H1 (cell line): ENCODE data around the gene WDR41. TPM values are rescaled to one million over a fixed set of nuclear protein-coding genes. Genes with fewer than 3 reads are reported as not detected.

Experiments used
- CTCF ChIA-PET: fragments of 300-600 bp; sonication (Branson Sonifier 250); formaldehyde crosslinking; loops from one replicate; lab custom pipeline; 2021; ENCODE audit not compliant: partially characterized antibody; lab: Charles Lee
- POLR2A ChIA-PET: fragments of 300-600 bp; sonication (Branson Sonifier 250); formaldehyde crosslinking; loops from one replicate; lab custom pipeline; 2021; ENCODE audit warnings: inconsistent platforms; ENCODE audit not compliant: partially characterized antibody; lab: Charles Lee
- DNase-seq, 2 experiments: peaks; one replicate each; pipeline versions ENCODE4 v3.0.0 to v3.0.0-alpha.2; 2010 to 2022; ENCODE audit warnings: low spot score in 2 of 2, low read depth in 1 of 2, mixed read lengths in 1 of 2
- FAIRE-seq: peaks from 2 replicates; lab custom pipeline; 2011; peaks lifted over from hg19 to GRCh38; lab: Jason Lieb, UNC
- H2AFZ ChIP-seq: 2 replicates; pipeline ENCODE4 v1.8.1; 2012; ENCODE audit warnings: low read length, inconsistent platforms
- H2AK5ac ChIP-seq: 2 replicates; pipeline ENCODE4 v1.6.1; 2013; ENCODE audit warnings: low read depth, low read length
- H2BK120ac ChIP-seq: replicated peaks from 2 replicates; pipeline ENCODE3; 2013; ENCODE audit warnings: low read depth, low read length, inconsistent platforms
- H2BK12ac ChIP-seq: 2 replicates; pipeline ENCODE4 v1.6.1; 2013; ENCODE audit warnings: low read depth, low read length
- H2BK15ac ChIP-seq: 2 replicates; pipeline ENCODE4 v1.6.1; 2013; ENCODE audit warnings: low read length
- H2BK20ac ChIP-seq: 2 replicates; pipeline ENCODE4 v1.6.1; 2013; ENCODE audit warnings: low read length
- H2BK5ac ChIP-seq: 2 replicates; pipeline ENCODE4 v1.6.1; 2013; ENCODE audit warnings: low read depth, low read length
- H3K14ac ChIP-seq: 2 replicates; pipeline ENCODE4 v1.6.1; 2013; ENCODE audit warnings: inconsistent platforms; ENCODE audit not compliant: insufficient read length
- H3K18ac ChIP-seq: 2 replicates; pipeline ENCODE4 v1.6.1; 2013; ENCODE audit warnings: low read length; ENCODE audit errors: extremely low read depth
- H3K23ac ChIP-seq: 2 replicates; pipeline ENCODE4 v1.6.1; 2013; ENCODE audit warnings: inconsistent platforms; ENCODE audit not compliant: insufficient read length
- H3K23me2 ChIP-seq: 2 replicates; pipeline ENCODE4 v1.6.1; 2013; ENCODE audit warnings: low read depth, low read length
- H3K27ac ChIP-seq: 2 replicates; pipeline ENCODE4 v1.6.1; 2011; ENCODE audit warnings: low read depth, low read length, inconsistent platforms
- H3K27me3 ChIP-seq, 4 experiments: replicated peaks in 1 of 4; 1 replicate in 1 of 4; 2 replicates in 3 of 4; pipeline versions ENCODE4 v1.6.1 to v1.8.1; 2011 to 2013; ENCODE audit warnings: low read length in 3 of 4, mild to moderate bottlenecking in 3 of 4, inconsistent platforms in 2 of 4, mixed read lengths in 2 of 4, moderate library complexity in 1 of 4; ENCODE audit not compliant: control insufficient read depth in 3 of 4, insufficient read depth in 3 of 4; ENCODE audit errors: extremely low read depth in 1 of 4
- H3K36me3 ChIP-seq, 4 experiments: 2 replicates each; pipeline versions ENCODE4 v1.6.1 to v1.8.1; 2011 to 2013; ENCODE audit warnings: mild to moderate bottlenecking in 4 of 4, low read length in 3 of 4, moderate library complexity in 2 of 4, control low read depth in 1 of 4, inconsistent platforms in 1 of 4; ENCODE audit not compliant: insufficient read depth in 4 of 4, control insufficient read depth in 2 of 4
- H3K4ac ChIP-seq: replicated peaks from 2 replicates; pipeline ENCODE3; 2013; ENCODE audit warnings: low read length, low read depth, mixed read lengths, inconsistent platforms; ENCODE audit not compliant: insufficient read length
- H3K4me1 ChIP-seq, 4 experiments: replicated peaks in 1 of 4; 1 replicate in 1 of 4; 2 replicates in 3 of 4; pipeline versions ENCODE4 v1.6.1 to v1.8.1; 2011 to 2013; ENCODE audit warnings: low read length in 3 of 4, inconsistent platforms in 2 of 4, mixed read lengths in 1 of 4; ENCODE audit not compliant: insufficient read depth in 4 of 4, control insufficient read depth in 3 of 4
- H3K4me2 ChIP-seq, 2 experiments: 2 replicates each; pipeline versions ENCODE4 v1.6.1 to v1.8.1; 2011 to 2013; ENCODE audit warnings: low read depth in 2 of 2, low read length in 2 of 2, control low read depth in 1 of 2, inconsistent platforms in 1 of 2, mild to moderate bottlenecking in 1 of 2; ENCODE audit not compliant: insufficient read depth in 1 of 2
- H3K4me3 ChIP-seq, 4 experiments: fragments of 200-600, 300-600 bp in 1 of 4; sonication (generic), shearing (Covaris generic), sonication (Bioruptor Twin) in 1 of 4; 2 replicates each; pipeline versions ENCODE4 v1.5.1 to v1.8.1; 2011 to 2016; ENCODE audit warnings: low read length in 4 of 4, low read depth in 3 of 4, control low read depth in 2 of 4, inconsistent platforms in 2 of 4, mild to moderate bottlenecking in 2 of 4, mixed read lengths in 1 of 4, moderate library complexity in 1 of 4; ENCODE audit not compliant: insufficient read depth in 2 of 4; ENCODE audit errors: extremely low read depth in 1 of 4
- H3K56ac ChIP-seq: replicated peaks from 2 replicates; pipeline ENCODE3; 2013; ENCODE audit warnings: low read depth, mild to moderate bottlenecking, mixed read lengths, low read length, inconsistent platforms; ENCODE audit not compliant: insufficient read length
- H3K79me1 ChIP-seq: 2 replicates; pipeline ENCODE4 v1.6.1; 2013; ENCODE audit warnings: low read depth, low read length, control low read depth
- H3K79me2 ChIP-seq, 2 experiments: 2 replicates each; pipeline versions ENCODE4 v1.6.1 to v1.8.1; 2012 to 2013; ENCODE audit warnings: low read length in 2 of 2, mild to moderate bottlenecking in 2 of 2, inconsistent platforms in 1 of 2; ENCODE audit not compliant: insufficient read depth in 2 of 2, control insufficient read depth in 1 of 2
- H3K9ac ChIP-seq, 4 experiments: replicated peaks in 1 of 4; 1 replicate in 1 of 4; 2 replicates in 3 of 4; pipeline versions ENCODE4 v1.6.1 to v1.8.1; 2011 to 2013; ENCODE audit warnings: low read depth in 3 of 4, low read length in 3 of 4, control low read depth in 2 of 4, mild to moderate bottlenecking in 2 of 4, moderate library complexity in 2 of 4, inconsistent platforms in 1 of 4; ENCODE audit errors: extremely low read depth in 1 of 4
- H3K9me3 ChIP-seq, 2 experiments: 2 replicates each; pipeline versions ENCODE4 v1.6.1 to v1.8.1; 2012 to 2013; ENCODE audit warnings: mild to moderate bottlenecking in 2 of 2, moderate library complexity in 2 of 2, control low read depth in 1 of 2, inconsistent platforms in 1 of 2, low read depth in 1 of 2, low read length in 1 of 2, mixed read lengths in 1 of 2; ENCODE audit not compliant: insufficient read depth in 2 of 2
- H4K20me1 ChIP-seq, 2 experiments: replicated peaks in 1 of 2; 2 replicates each; pipeline versions ENCODE3 to v1.8.1; 2011 to 2013; ENCODE audit warnings: inconsistent platforms in 2 of 2, low read length in 2 of 2, mild to moderate bottlenecking in 1 of 2; ENCODE audit not compliant: insufficient read depth in 2 of 2, control insufficient read depth in 1 of 2
- H4K5ac ChIP-seq: 2 replicates; pipeline ENCODE4 v1.6.1; 2013; ENCODE audit warnings: low read length, low read depth, mixed read lengths, inconsistent platforms; ENCODE audit not compliant: insufficient read length
- H4K8ac ChIP-seq: 2 replicates; pipeline ENCODE4 v1.8.0; 2013; ENCODE audit warnings: mild to moderate bottlenecking, moderate library complexity, low read length, inconsistent platforms; ENCODE audit not compliant: insufficient read depth; ENCODE audit errors: extremely low read depth
- H4K91ac ChIP-seq: replicated peaks from 2 replicates; pipeline ENCODE3; 2013; ENCODE audit warnings: low read length, mixed read lengths, inconsistent platforms; ENCODE audit not compliant: insufficient read length
- CEBPB ChIP-seq: IDR thresholded peaks from 2 replicates; pipeline ENCODE4 v1.6.1; 2012; ENCODE audit warnings: low read depth, low read length
- TCF12 ChIP-seq: IDR thresholded peaks from 2 replicates; pipeline ENCODE4 v1.6.1; 2011; ENCODE audit warnings: low read depth, mild to moderate bottlenecking, low read length
- WGBS, 2 experiments: shearing (Covaris generic) in 1 of 2; methylation state at CpG; one replicate each; pipeline versions ENCODE4 v1.1.6 to v1.1.7; 2013 to 2015; ENCODE audit warnings: low lambda C conversion rate in 2 of 2, mixed read lengths in 2 of 2, inconsistent platforms in 1 of 2, low coverage in 1 of 2, missing lambda C conversion rate in 1 of 2; ENCODE audit not compliant: insufficient replicate concordance in 2 of 2, insufficient coverage in 1 of 2, insufficient read length in 1 of 2; ENCODE audit errors: extremely low coverage in 1 of 2, missing lambda C conversion rate in 1 of 2; 5-methylcytosine and 5-hydroxymethylcytosine counted together
- polyA plus RNA-seq, 7 experiments: library from polyadenylated mRNA; depleted of rRNA in 3 of 7; stranded (reverse) in 5 of 7; unstranded in 2 of 7; fragments of >200 nt in 5 of 7; fragments of 200-250 nt in 2 of 7; gene quantifications; 1 replicate in 5 of 7; 2 replicates in 1 of 7; 4 replicates in 1 of 7; pipeline versions ENCODE4 v1.2.1 to v1.2.3, GENCODE V29; 2011 to 2013; ENCODE audit warnings: missing spikeins in 2 of 7, mixed read lengths in 2 of 7
- total RNA-seq: library from RNA; stranded (reverse); fragmentation: NEBNext Ultra II Directional; extraction: Animal tissue kit (Norgen Biotek cat#: 25700); gene quantifications from 2 replicates; pipeline ENCODE4 v1.2.1, GENCODE V29; 2021

WDR41 gene
- total and polyA plus RNA-seq, 2 of the 8 experiments (the other 6 are each of a cell fraction or from before 2014, with no cell fraction given) = 16.4 to 44.9 TPM

DNA sequence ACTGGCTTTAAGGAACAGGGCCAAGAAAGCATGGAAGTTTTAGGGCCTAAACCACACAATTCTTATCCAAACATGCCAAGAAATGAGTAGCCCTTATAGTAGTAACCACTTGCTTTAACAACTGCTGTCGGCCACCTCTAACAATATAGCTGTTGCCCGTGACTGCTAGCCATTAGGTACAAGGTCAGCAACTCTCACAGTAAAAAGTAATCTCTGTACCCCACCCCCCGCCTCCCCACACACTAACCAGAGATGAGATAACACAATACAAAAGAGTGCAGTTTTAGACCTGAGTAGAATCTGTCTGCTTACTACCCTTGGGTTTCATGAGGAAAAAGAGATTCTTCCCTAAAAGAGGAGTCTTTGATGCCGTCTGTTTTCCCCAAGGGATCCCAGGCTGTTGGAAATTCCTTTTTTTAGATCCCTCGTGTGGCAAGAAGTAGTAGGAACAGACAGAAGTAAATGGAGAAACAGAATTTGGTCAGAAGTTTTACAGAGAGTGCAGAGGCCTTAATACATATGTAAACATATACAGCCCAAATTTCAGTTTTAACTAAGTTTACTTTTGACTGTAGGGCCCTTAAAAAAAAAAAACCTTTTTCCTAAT is 94.3 kb downstream of the WDR41 start:
- Histone ChIP-seq H2BK12ac (no peak overlapping the region), H3K4me2 (no peak overlapping the region), H3K23me2 (no peaks in the 10 kb centered on the region), H3K9me3 (no peaks in the 10 kb centered on the region), H3K4me1 (peaks cover 0 to 5% (median 0%) of the 10 kb centered on the region in 4 experiments; a peak in 1 of 7 replicates), H3K36me3 (no peaks in the 10 kb centered on the region), H3K4ac (no peak overlapping the region), H2BK5ac (no peak overlapping the region), H4K91ac (no peak overlapping the region), H3K27ac (no peak overlapping the region), H4K5ac (no peak overlapping the region), H2BK120ac (no peak overlapping the region), H3K14ac (no peak overlapping the region), H3K4me3 (no peak overlapping the region), H2AFZ (no peak overlapping the region), H3K9ac (no peak overlapping the region), H3K79me1 (no peaks in the 10 kb centered on the region), H3K27me3 (no peaks in the 10 kb centered on the region), H2BK15ac (no peak overlapping the region), H2BK20ac (no peak overlapping the region), H3K18ac (no peak overlapping the region), H2AK5ac (no peak overlapping the region), H3K23ac (no peak overlapping the region), H4K8ac (no peak overlapping the region), H3K56ac (no peak overlapping the region), H4K20me1 (no peaks in the 10 kb centered on the region), H3K79me2 (no peaks in the 10 kb centered on the region)
- ChIA-PET POLR2A (interaction anchor here (0.9 to 1.0 kb wide), 2 partner anchors 13 to 67 kb away, joined by 3 read pairs; no protein-coding TSS in a partner anchor), CTCF (interaction anchor here (0.8 to 1.3 kb wide), 2 partner anchors 20 to 25 kb away, joined by 3 read pairs; no protein-coding TSS in a partner anchor)
- FAIRE-seq (no peak), DNase-seq (no peak)
- 86% methylated on average over 5 of the region's 5 CpGs; no CpG with 5 or more reads in 1 of the 2 experiments for WGBS, 2 experiments
- TF ChIP-seq TCF12 = no peak
- no peak for TF ChIP-seq CEBPB
